HG03066 (cell line): ENCODE measurements around the gene RAB11FIP3.

ENCODE experiments used
- ATAC-seq: cut with Tn5 transposase; IDR thresholded peaks from one replicate; pipeline ENCODE4 v1.9.1; 2021; ENCODE audit warnings: low read depth; ENCODE audit not compliant: unreplicated experiment

RAB11FIP3 gene

GRCh38 chr16:508884-509736 lies 83.7 kb downstream of the RAB11FIP3 start:
- no peak for ATAC-seq

- ATAC-seq, result no peak
These were observed 84.8 kb downstream of the RAB11FIP3 start for GRCh38 chr16:510066-510825.

GRCh38 chr16:512802-513201 lies 87.4 kb downstream of the RAB11FIP3 start:
- ATAC-seq, result no peak

GRCh38 chr16:513950-514349 lies 88.5 kb downstream of the RAB11FIP3 start:
- no peak for ATAC-seq

- no peak for ATAC-seq
These were observed 89.9 kb downstream of the RAB11FIP3 start for GRCh38 chr16:515175-515938.

GRCh38 chr16:515939-516226 lies 90.4 kb downstream of the RAB11FIP3 start:
- no peak for ATAC-seq

- no peak for ATAC-seq
These were observed 90.9 kb downstream of the RAB11FIP3 start for GRCh38 chr16:516301-516700.

GRCh38 chr16:518858-519257 lies 93.4 kb downstream of the RAB11FIP3 start:
- ATAC-seq, result no peak

GRCh38 chr16:519425-519824 lies 94.0 kb downstream of the RAB11FIP3 start:
- ATAC-seq, result no peak

- ATAC-seq, result no peak
These were observed 94.6 kb downstream of the RAB11FIP3 start for GRCh38 chr16:519841-520687.

- ATAC-seq, result no peak
These were observed 95.4 kb downstream of the RAB11FIP3 start for GRCh38 chr16:520847-521246.

GRCh38 chr16:521381-522210 lies 96.1 kb downstream of the RAB11FIP3 start:
- ATAC-seq, result no peak

GRCh38 chr16:522320-523096 lies 97.1 kb downstream of the RAB11FIP3 start:
- no peak for ATAC-seq

- no peak for ATAC-seq
These were observed 97.8 kb downstream of the RAB11FIP3 start for GRCh38 chr16:523097-523741.

- no peak for ATAC-seq
These were observed 99.0 kb downstream of the RAB11FIP3 start for GRCh38 chr16:524274-525040.

GRCh38 chr16:525123-525519 lies 99.7 kb downstream of the RAB11FIP3 start:
- ATAC-seq, result no peak

- no peak for ATAC-seq
These were observed 100.2 kb downstream of the RAB11FIP3 start for GRCh38 chr16:525520-526180.
